Upper lobe of left lung (tissue), 6 donors: Measurements from ENCODE around the gene P2RX3. TPM values are rescaled to one million over a fixed set of nuclear protein-coding genes. Genes with fewer than 3 reads are reported as not detected.

ENCODE experiments used
- ATAC-seq, 2 donors: fragments of 200-7000 bp; cut with Tn5 transposase; one replicate each; pipeline ENCODE4 v1.9.1; 2022; ENCODE audit warnings: mild to moderate bottlenecking in 2 of 2, moderate library complexity in 2 of 2; ENCODE audit not compliant: low FRiP score in 2 of 2
- DNase-seq, 2 donors: peaks; one replicate each; pipeline ENCODE4 v3.0.0-alpha.2; 2019 to 2020
- H3K27ac ChIP-seq, 4 donors: fragments of 200-600 bp; sonication (generic); one replicate each; pipeline ENCODE4 v1.5.1; 2016 to 2019
- H3K27me3 ChIP-seq, 4 donors: fragments of 200-600 bp; sonication (generic); one replicate each; pipeline ENCODE4 v1.5.1; 2017 to 2019
- H3K36me3 ChIP-seq, 4 donors: fragments of 200-600 bp; sonication (generic); one replicate each; pipeline ENCODE4 v1.5.1; 2016 to 2019
- H3K4me1 ChIP-seq, 4 donors: fragments of 200-600 bp; sonication (generic); one replicate each; pipeline ENCODE4 v1.5.1; 2018 to 2019
- H3K4me3 ChIP-seq, 4 donors: fragments of 200-600 bp; sonication (generic); one replicate each; pipeline ENCODE4 v1.5.1; 2017 to 2019; ENCODE audit warnings: mild to moderate bottlenecking in 2 of 4, moderate library complexity in 1 of 4
- H3K9me3 ChIP-seq, 4 donors: fragments of 200-600 bp; sonication (generic); one replicate each; pipeline ENCODE4 v1.5.1; 2018 to 2019
- CTCF ChIP-seq, 6 experiments: fragments of 450-650 bp in 4 of 6; fragments of 200-600 bp in 2 of 6; sonication (generic) in 2 of 6; IDR thresholded peaks; one replicate each; pipeline ENCODE4 v1.5.1; 2016 to 2019; ENCODE audit warnings: antibody characterized with exemption in 6 of 6
- EP300 ChIP-seq, 4 donors: sonication (generic); formaldehyde crosslinking; IDR thresholded peaks; one replicate each; pipeline ENCODE4 v1.5.1; 2017; ENCODE audit warnings: antibody characterized with exemption in 4 of 4, control low read depth in 2 of 4
- POLR2A ChIP-seq, 4 donors: fragments of 450-650 bp; IDR thresholded peaks; one replicate each; pipeline ENCODE4 v1.5.1; 2016 to 2017; ENCODE audit warnings: antibody characterized with exemption in 4 of 4, mild to moderate bottlenecking in 2 of 4
- POLR2AphosphoS5 ChIP-seq, 2 donors: sonication (generic); formaldehyde crosslinking; IDR thresholded peaks; one replicate each; pipeline ENCODE4 v1.5.1; 2017; ENCODE audit warnings: antibody characterized with exemption in 2 of 2
- WGBS, 2 donors: methylation state at CpG; one replicate each; pipeline ENCODE4 v1.1.5; 2017 to 2018; 5-methylcytosine and 5-hydroxymethylcytosine counted together
- total RNA-seq, 6 donors: library from RNA; depleted of rRNA in 4 of 6; stranded (reverse); fragments of >200 nt in 4 of 6; gene quantifications; one replicate each; pipeline versions ENCODE4 v1.1.0 to v1.2.1, GENCODE V29; 2016 to 2021
- donor health status: DM: no; HTN: no; CAD: no; lungs with moderate emphysema.
- donor health status: DM: no; HTN: yes; CAD: no; lungs with severe emphysema.

P2RX3 gene
- total RNA-seq, 6 donors from 2014 or later, result not detected

GRCh38 chr11:57303280-57303989 is 34.7 kb upstream of the P2RX3 start:
- WGBS, 2 donors, result 73 to 89% methylated on average over 12 to 17 of the region's 17 CpGs
- DNase-seq (no peak), ATAC-seq (no peak)
- Histone ChIP-seq H3K36me3 (peaks cover 29 to 83% (median 48%) of the 10 kb centered on the region in 4 donors), H3K27ac (peak overlapping the region in 3 of 4 donors; percentile 24 to 64 (median 46)), H3K4me3 (no peak overlapping the region), H3K4me1 (peaks cover 45 to 52% (median 48%) of the 10 kb centered on the region in 4 donors), H3K9me3 (peaks cover 0 to 15% (median 8%) of the 10 kb centered on the region in 4 donors), H3K27me3 (no peaks in the 10 kb centered on the region)
- TF ChIP-seq POLR2AphosphoS5 (IDR thresholded peaks at IDR 0.05) (no peak), POLR2A (IDR thresholded peaks at IDR 0.05) (no peak), EP300 (IDR thresholded peaks at IDR 0.05) (no peak), CTCF (IDR thresholded peaks at IDR 0.05) (no peak)

- Histone ChIP-seq H3K36me3 (peaks cover 27 to 78% (median 44%) of the 10 kb centered on the region in 4 donors), H3K9me3 (peaks cover 0 to 13% (median 7%) of the 10 kb centered on the region in 4 donors), H3K4me1 (peaks cover 47 to 58% (median 54%) of the 10 kb centered on the region in 4 donors), H3K4me3 (no peak overlapping the region), H3K27me3 (no peaks in the 10 kb centered on the region), H3K27ac (peak overlapping the region; percentile 3 to 64 (median 35))
- 77 to 79% methylated on average over 8 of the region's 8 CpGs for WGBS, 2 donors
- ATAC-seq (peak in 1 of 2 donors; percentile 35), DNase-seq (no peak)
- TF ChIP-seq POLR2AphosphoS5 (IDR thresholded peaks at IDR 0.05), result no peak
- no peak for TF ChIP-seq CTCF (IDR thresholded peaks at IDR 0.05)
- no peak for TF ChIP-seq EP300 (IDR thresholded peaks at IDR 0.05)
- no peak for TF ChIP-seq POLR2A (IDR thresholded peaks at IDR 0.05)
These were observed 34.1 kb upstream of the P2RX3 start for GRCh38 chr11:57303990-57304579.

- H3K36me3 ChIP-seq, result peaks cover 16 to 77% (median 41%) of the 10 kb centered on the region in 4 donors
- H3K4me3 ChIP-seq, result no peak overlapping the region
- TF ChIP-seq CTCF (IDR thresholded peaks at IDR 0.05), result no peak
- TF ChIP-seq POLR2A (IDR thresholded peaks at IDR 0.05), result no peak
- TF ChIP-seq EP300 (IDR thresholded peaks at IDR 0.05), result no peak
- TF ChIP-seq POLR2AphosphoS5 (IDR thresholded peaks at IDR 0.05), result no peak
- DNase-seq (no peak), ATAC-seq (no peak)
- no peaks in the 10 kb centered on the region for H3K9me3 ChIP-seq
- peaks cover 60 to 72% (median 68%) of the 10 kb centered on the region in 4 donors for H3K4me1 ChIP-seq
- no peaks in the 10 kb centered on the region for H3K27me3 ChIP-seq
- peak overlapping the region in 2 of 4 donors; percentile 27 to 64 for H3K27ac ChIP-seq
- 91 to 93% methylated on average over 8 of the region's 8 CpGs for WGBS, 2 donors
These were observed 32.6 kb upstream of the P2RX3 start for GRCh38 chr11:57305523-57305922.

- no peaks in the 10 kb centered on the region for H3K27me3 ChIP-seq
- no peak for DNase-seq
- WGBS, 2 donors, result 79 to 88% methylated on average over 15 of the region's 15 CpGs
- H3K36me3 ChIP-seq, result peaks cover 8 to 69% (median 33%) of the 10 kb centered on the region in 4 donors
- H3K4me1 ChIP-seq, result peaks cover 62 to 80% (median 75%) of the 10 kb centered on the region in 4 donors
- H3K27ac ChIP-seq, result peak overlapping the region in 1 of 4 donors; percentile 27
- no peaks in the 10 kb centered on the region for H3K9me3 ChIP-seq
- H3K4me3 ChIP-seq, result no peak overlapping the region
- ATAC-seq, result no peak
- TF ChIP-seq POLR2A (IDR thresholded peaks at IDR 0.05) (no peak), POLR2AphosphoS5 (IDR thresholded peaks at IDR 0.05) (no peak), EP300 (IDR thresholded peaks at IDR 0.05) (no peak), CTCF (IDR thresholded peaks at IDR 0.05) (no peak)
These were observed 31.8 kb upstream of the P2RX3 start for GRCh38 chr11:57306161-57306876.
